GM19193 (cell line): ENCODE data around the gene STK40.

Source experiments
- POLR2A ChIP-seq: IDR thresholded peaks from 4 replicates; pipeline ENCODE4 v1.6.1; 2011; ENCODE audit not compliant: insufficient read depth, insufficient read length; ENCODE audit errors: extremely low read depth

Gene STK40

GRCh38 chr1:36349241-36349671, 36.5 kb downstream of the STK40 start:
- TF ChIP-seq POLR2A = no peak

GRCh38 chr1:36346741-36347370, 38.9 kb downstream of the STK40 start:
- TF ChIP-seq POLR2A = no peak

GRCh38 chr1:36345353-36345752, 40.4 kb downstream of the STK40 start:
- TF ChIP-seq POLR2A = no peak

- no peak for TF ChIP-seq POLR2A
Measured at GRCh38 chr1:36344395-36344680, 41.4 kb downstream of the STK40 start.

DNA sequence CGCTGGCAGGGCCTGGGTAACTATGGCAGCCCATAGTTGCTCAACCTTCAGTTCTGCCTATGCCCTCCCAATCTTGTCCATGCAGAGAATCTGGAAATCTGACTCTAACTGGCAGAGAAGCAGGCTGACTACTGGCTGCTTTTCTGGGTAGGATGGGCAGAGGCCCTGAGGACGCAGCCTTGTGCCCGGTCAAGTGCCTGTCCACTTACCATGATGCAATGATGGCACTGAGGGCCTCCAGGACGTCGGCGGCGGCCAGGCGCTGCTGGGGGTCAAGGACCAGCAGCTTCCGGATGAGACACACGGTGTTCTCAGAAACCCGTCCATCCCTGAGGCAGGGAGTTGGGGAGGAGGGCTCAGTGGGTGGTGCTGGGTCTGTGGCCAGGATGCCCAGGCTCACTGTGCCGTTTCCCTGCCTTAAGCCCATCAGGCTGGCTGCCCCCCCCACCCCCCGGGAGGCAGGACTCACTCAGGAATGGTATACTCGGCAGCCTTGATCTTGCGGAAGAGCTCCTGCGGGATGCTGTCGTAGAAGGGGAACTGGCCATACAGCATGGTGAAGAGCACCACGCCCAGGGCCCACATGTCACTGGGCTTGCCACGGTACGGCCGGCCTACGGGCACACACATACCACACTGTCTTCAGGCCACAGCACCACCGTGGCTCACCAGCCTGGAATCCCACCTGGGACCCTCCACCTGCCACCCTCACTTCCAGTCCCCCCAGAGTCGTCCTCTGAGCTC, 41.9 kb downstream of the STK40 start:
- TF ChIP-seq POLR2A = no peak

GRCh38 chr1:36342426-36343185, 43.1 kb downstream of the STK40 start:
- TF ChIP-seq POLR2A = no peak

DNA sequence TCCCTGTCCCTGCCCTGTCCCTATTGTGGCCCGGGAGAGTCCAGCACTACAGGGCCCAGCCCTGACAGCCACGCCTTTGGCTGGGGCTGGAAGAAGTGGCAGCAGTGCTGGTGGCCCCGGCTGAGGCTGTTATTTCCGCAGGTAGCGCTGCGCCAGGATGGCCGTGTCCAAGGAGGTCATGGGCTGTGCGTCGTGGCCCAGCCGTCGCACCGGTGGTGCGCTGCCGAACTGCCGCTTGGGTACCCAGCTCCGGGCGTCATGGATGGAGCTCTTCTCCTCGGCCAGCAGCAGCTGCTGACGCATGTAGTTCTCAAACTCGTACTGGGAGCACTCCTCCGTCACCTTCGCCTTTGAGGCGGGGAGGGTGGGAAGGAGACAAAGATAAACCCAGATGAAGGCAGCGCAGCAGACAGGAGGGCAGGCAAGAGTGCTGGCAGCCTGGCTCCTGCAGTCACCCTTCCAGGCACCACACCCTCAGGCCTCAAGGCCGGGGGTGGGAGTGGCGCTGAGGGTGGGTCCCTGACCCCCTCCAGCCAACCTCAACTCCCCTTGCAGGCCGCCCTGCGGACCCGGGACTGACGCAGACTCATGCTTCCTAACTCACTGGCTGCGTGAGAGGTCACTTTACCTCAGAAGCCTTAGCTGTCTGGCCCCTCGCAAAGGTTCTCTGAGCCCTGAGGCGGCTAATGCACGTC, 44.0 kb downstream of the STK40 start:
- no peak for TF ChIP-seq POLR2A

GRCh38 chr1:36339615-36340014, 46.1 kb downstream of the STK40 start:
- TF ChIP-seq POLR2A = no peak

- no peak for TF ChIP-seq POLR2A
Measured at GRCh38 chr1:36339215-36339614, 46.5 kb downstream of the STK40 start.

- TF ChIP-seq POLR2A = no peak
Measured at GRCh38 chr1:36337830-36338229, 47.9 kb downstream of the STK40 start.

- no peak for TF ChIP-seq POLR2A
Measured at GRCh38 chr1:36330940-36331339, 54.8 kb downstream of the STK40 start.

- TF ChIP-seq POLR2A = no peak
Measured at GRCh38 chr1:36329817-36330216, 55.9 kb downstream of the STK40 start.

DNA sequence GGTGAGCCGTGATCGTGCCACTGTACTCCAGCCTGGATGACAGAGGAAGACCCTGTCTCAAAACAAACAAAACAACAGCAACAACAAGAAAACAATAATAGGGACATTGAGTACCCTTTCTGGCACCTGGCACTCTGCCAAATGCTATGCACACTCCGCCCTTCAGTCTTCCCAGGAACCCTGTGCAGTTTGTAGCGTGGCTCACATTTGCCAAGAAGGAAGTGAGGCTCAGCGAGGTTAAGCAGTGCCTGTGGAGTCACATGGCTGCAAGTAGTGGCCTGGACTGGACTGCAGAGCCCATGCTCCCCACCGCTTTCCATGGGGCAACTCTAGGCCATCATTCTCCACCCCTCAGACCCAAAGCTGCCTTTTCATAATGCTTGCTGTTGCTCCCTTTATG, 57.0 kb downstream of the STK40 start:
- no peak for TF ChIP-seq POLR2A

GRCh38 chr1:36328088-36328480, 57.6 kb downstream of the STK40 start:
- no peak for TF ChIP-seq POLR2A

DNA sequence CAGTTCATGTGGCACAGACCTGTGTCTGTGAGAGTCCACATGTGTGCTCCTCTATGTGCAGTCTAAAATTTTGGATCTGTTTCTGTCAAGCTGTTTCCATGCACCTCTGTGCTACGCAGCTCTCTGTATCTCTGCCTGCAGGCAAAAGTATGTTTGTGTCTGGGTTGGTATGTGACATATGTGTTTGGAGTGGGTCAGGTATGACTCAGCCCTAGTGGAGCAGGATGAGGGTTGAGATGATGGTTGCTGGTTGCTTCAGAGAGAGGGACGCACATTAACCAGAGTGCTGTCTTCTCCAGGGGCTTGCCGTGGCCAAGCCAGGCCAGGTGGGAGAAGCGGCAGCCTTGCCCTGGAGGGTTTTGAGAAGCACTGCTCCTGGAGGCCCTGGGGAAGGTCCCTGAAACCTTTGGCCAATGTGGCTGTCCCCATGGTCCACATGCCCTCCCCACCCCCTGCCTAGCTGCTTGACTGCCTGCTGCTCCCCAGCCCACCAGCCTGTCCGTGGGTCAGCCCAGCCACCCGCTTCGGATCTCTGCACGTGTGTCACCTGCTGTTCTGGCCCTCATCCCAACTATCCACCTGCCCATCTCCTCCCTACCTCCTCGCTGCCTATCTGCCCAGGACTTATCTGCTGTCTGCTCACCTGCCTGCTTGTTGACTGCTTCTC, 58.2 kb downstream of the STK40 start:
- no peak for TF ChIP-seq POLR2A
